Measurements from ENCODE around the gene ETFA. TPM values are rescaled to one million over a fixed set of nuclear protein-coding genes. Genes with fewer than 3 reads are reported as not detected.
"Not testable (repeated sequence)": the region's sequence is repeated elsewhere in the genome, so short reads cannot be mapped to it uniquely, and the experiment has no call there.

The ETFA gene
- total RNA-seq, 1 donor from 2014 or later = 61.1 TPM

DNA sequence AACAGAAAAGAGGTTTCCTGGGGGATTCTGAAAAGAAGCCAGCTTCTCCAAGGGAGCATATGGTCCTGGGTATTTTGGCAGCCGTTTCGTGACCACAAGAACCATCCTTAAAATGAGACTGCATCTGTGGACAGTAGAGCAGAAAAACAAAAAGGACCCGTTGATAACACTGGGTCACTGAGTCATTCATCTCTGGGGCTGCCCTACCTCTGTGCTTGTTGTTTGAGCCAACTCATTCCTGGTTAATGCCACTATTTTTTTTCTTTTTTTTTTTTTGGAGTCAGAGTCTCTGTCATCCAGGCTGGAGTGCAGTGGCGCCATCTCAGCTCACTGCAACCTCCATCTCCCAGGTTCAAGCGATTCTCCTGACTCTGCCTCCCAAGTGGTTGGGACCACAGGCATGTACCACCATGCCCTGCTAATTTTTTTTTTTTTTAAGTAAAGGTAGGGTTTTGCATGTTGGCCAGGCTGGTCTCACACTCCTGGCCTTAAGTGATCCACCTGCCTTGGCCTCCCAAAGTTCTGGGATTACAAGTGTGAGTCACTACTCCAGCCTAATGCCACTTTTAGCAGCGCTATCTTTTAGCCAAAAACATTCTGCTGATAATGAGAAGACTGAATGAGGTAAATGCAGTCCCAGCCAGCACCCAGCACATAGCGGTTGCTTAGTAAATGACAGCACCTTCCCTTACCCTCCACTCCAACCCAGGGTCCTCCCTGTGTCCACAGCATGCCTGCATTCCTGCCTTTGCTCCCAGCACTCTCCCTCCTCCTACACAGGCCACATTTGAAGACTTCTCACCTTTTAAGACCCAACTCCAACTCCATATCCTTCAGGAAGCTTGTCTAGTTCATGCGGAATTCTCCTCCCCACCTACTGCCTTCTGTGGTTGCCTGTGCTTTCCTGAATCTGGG, 16.2 kb upstream of the ETFA start:
- DNase-seq (ENCODE audit: low spot score in 2 of 2) = no peak
- no peak for FAIRE-seq

GRCh38 chr15:76325704-76326103, 14.4 kb upstream of the ETFA start:
- DNase-seq (ENCODE audit: low spot score in 2 of 2) (no peak), FAIRE-seq (no peak)

GRCh38 chr15:76324066-76324465, 12.8 kb upstream of the ETFA start:
- FAIRE-seq = no peak
- DNase-seq (ENCODE audit: low spot score in 2 of 2) = no peak

GRCh38 chr15:76321602-76322001, 10.3 kb upstream of the ETFA start:
- FAIRE-seq (no peak), DNase-seq (ENCODE audit: low spot score in 2 of 2) (no peak)

GRCh38 chr15:76321171-76321570, 9.9 kb upstream of the ETFA start:
- no peak for FAIRE-seq
- DNase-seq (ENCODE audit: low spot score in 2 of 2) = no peak

- FAIRE-seq = no peak
These were observed 8.7 kb upstream of the ETFA start for GRCh38 chr15:76320012-76320411.

DNA sequence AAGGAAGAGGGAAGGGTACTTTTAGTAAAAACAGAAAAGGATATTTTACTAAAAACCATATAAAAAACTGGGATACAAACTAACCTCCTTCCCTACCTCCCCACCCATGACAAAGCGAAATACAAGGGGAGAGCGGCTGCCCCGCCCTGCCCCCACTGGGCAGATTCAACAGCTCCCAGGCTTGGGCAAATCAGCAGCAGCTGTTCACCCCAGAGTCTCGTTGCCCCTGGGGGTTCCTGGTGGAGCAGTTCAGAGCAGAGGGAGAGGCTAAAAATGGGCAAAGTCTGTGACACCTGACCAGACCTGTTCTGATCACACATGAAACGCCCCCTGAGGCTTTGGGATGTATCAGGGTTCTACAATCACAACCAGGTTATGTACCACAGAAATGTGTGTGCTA, 2.5 kb upstream of the ETFA start:
- no peak for DNase-seq (ENCODE audit: low spot score in 2 of 2)
- no peak for FAIRE-seq

More at GRCh38 chr15:76320012-76320411, 8.7 kb upstream of the ETFA start:
- DNase-seq (ENCODE audit: low spot score in 2 of 2) = no peak

GRCh38 chr15:76313175-76313567, 1.9 kb upstream of the ETFA start:
- not testable (repeated sequence) for FAIRE-seq; DNase-seq (ENCODE audit: low spot score in 2 of 2)

GRCh38 chr15:76312540-76313174, 1.4 kb upstream of the ETFA start:
- DNase-seq (ENCODE audit: low spot score in 2 of 2) (no peak), FAIRE-seq (no peak)

- FAIRE-seq (no peak), DNase-seq (ENCODE audit: low spot score in 2 of 2) (peak in 1 of 2 donors; percentile 29)
These were observed 682 bp downstream of the ETFA start for GRCh38 chr15:76310475-76311099.

- FAIRE-seq (no peak), DNase-seq (ENCODE audit: low spot score in 2 of 2) (no peak)
These were observed 1.5 kb downstream of the ETFA start for GRCh38 chr15:76309601-76310330.

DNA sequence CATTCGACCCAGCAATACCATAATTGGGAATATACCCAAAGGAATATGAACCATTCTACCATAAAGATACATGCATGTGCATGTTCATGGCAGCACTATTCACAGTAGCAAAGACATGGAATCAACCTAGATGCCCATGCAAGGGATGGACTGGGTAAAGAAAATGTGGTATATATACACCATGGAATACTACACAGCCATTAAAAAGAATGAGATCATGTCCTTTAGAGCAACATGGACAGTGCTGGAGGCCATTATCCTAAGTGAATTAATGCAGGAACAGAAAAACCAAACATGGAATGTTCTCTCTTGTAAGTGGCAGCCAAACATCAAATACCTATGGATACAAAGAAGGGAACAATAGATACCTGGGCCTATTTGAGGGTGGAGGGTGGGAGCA, 7.4 kb downstream of the ETFA start:
- DNase-seq (ENCODE audit: low spot score in 2 of 2) = no peak

GRCh38 chr15:76299786-76300185, 11.5 kb downstream of the ETFA start:
- no peak for DNase-seq (ENCODE audit: low spot score in 2 of 2)
- FAIRE-seq = no peak

More for the DNA sequence above, 7.4 kb downstream of the ETFA start:
- FAIRE-seq = no peak

DNA sequence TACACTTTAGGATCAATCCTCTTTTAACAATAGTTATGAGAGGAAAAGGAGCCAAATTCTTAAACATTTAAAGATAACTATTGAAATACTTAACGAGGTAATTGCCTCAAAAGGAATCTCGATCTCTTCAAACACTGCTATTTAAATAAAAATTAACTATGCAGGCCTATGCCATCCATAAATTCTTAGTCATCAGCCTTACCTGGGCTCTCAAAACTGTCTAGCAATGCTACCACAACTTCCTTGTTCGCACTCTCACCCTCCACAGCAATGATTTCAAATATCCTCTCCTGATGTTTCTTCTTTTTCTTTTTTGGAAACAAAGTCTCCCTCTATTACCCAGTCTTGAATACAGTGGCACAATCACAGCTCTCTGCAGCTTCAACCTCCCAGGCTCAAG, 12.3 kb downstream of the ETFA start:
- DNase-seq (ENCODE audit: low spot score in 2 of 2) = no peak
- no peak for FAIRE-seq

DNA sequence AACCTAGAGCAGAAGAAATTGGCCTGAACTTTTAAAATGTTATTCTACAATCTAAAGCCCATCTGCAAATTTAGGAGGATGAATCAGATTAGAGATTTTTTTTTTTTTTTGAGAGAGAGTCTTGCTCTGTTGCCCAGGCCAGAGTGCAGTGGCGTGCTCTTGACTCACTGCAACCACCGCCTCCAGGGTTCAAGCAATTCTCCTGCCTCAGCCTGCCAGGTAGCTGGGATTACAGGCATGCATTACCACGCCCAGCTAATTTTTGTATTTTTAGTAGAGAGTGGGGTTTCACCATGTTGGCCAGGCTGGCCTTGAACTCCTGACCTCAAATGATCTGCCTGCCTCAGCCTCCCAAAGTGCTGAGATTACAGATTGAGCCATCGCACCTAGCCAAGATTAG, 13.3 kb downstream of the ETFA start:
- not testable (repeated sequence) for FAIRE-seq; DNase-seq (ENCODE audit: low spot score in 2 of 2)

- DNase-seq (ENCODE audit: low spot score in 2 of 2) (no peak), FAIRE-seq (no peak)
These were observed 14.4 kb downstream of the ETFA start for GRCh38 chr15:76296849-76297248.

GRCh38 chr15:76294463-76294862, 16.8 kb downstream of the ETFA start:
- DNase-seq (ENCODE audit: low spot score in 2 of 2); FAIRE-seq: not testable (repeated sequence)

DNA sequence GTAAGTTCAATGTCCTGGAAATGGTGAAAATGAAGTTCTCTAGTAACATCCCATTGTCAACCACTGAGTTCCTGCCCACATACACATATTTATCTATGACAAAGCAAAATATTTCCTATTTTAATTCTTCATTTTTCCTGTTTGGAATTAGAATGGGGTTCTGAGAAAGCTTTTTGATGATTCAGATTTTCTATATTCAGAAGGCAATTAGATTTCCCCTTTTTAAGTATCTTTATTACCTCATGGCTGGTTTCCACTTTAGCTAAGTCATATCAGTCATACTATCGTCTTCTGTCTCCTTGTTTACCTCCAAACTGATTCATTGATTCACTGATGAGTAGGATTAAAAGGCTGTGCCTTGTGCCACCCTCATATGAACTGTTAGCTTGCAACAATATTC, 17.9 kb downstream of the ETFA start:
- DNase-seq (ENCODE audit: low spot score in 2 of 2) (no peak), FAIRE-seq (no peak)

- DNase-seq (ENCODE audit: low spot score in 2 of 2) (no peak), FAIRE-seq (no peak)
These were observed 21.7 kb downstream of the ETFA start for GRCh38 chr15:76289582-76289981.

DNA sequence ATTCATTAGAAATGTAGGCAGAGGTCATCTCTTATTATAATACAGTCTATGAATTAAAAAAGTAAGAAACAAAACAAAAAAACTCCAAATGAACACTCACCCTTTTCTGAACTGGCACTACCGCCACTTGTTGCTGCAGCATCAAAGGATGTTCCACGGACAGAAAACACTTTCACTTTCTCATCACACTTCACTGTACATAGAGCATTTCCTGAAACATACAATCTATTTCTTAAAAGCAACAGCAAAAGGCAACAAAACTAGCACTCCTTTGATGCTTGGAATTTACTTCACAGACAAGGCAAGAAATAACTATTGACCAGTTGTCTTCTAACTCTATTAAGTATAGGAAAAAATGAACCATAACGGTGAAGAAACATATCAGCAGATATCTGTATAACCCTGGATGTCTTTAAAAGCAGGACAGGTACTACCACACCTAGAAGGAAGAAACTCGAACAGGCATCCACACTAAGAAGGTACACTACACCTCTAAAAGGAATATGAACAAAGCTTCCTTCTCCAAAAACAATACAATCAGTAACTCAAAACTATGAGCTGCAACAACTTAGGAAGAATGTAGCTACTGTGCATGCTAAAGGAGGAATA, 24.9 kb downstream of the ETFA start:
- DNase-seq (ENCODE audit: low spot score in 2 of 2) (no peak), FAIRE-seq (no peak)
